CD14-positive monocyte (primary cell): Measurements from ENCODE around the gene FBXO24. TPM values are rescaled to one million over a fixed set of nuclear protein-coding genes. Genes with fewer than 3 reads are reported as not detected.

Experiments
- DNase-seq, 3 donors: peaks; one replicate each; pipeline ENCODE4 v3.0.0-alpha.2; 2011 to 2022
- H2AFZ ChIP-seq: 2 replicates; pipeline ENCODE4 v1.6.0; 2012; ENCODE audit warnings: mild to moderate bottlenecking, low read depth, low read length, inconsistent platforms; ENCODE audit not compliant: insufficient read depth, poor library complexity, severe bottlenecking
- H3K27ac ChIP-seq, 2 donors: 1 replicate in 1 of 2; 2 replicates in 1 of 2; pipeline ENCODE4 v1.5.1; 2012 to 2013; ENCODE audit warnings: low read length in 2 of 2, control low read depth in 1 of 2, inconsistent platforms in 1 of 2, low read depth in 1 of 2, mild to moderate bottlenecking in 1 of 2
- H3K27me3 ChIP-seq, 2 donors: one replicate each; pipeline versions ENCODE4 v1.6.0 to v1.6.1; 2011 to 2013; ENCODE audit warnings: low read length in 2 of 2; ENCODE audit not compliant: control insufficient read depth in 2 of 2, insufficient read depth in 2 of 2
- H3K36me3 ChIP-seq, 2 donors: replicated peaks in 1 of 2; 1 replicate in 1 of 2; 2 replicates in 1 of 2; pipeline versions ENCODE4 v1.5.1 to v1.6.1; 2012 to 2013; ENCODE audit warnings: low read length in 2 of 2, control low read depth in 1 of 2, inconsistent platforms in 1 of 2, mild to moderate bottlenecking in 1 of 2; ENCODE audit not compliant: insufficient read depth in 2 of 2, control insufficient read depth in 1 of 2
- H3K4me1 ChIP-seq, 2 donors: 1 replicate in 1 of 2; 2 replicates in 1 of 2; pipeline versions ENCODE4 v1.5.1 to v1.6.1; 2012 to 2013; ENCODE audit warnings: low read length in 2 of 2, control low read depth in 1 of 2, inconsistent platforms in 1 of 2, mild to moderate bottlenecking in 1 of 2, moderate library complexity in 1 of 2; ENCODE audit not compliant: insufficient read depth in 2 of 2, control insufficient read depth in 1 of 2
- H3K4me2 ChIP-seq: replicated peaks from 2 replicates; pipeline ENCODE3; 2012; ENCODE audit warnings: low read length, moderate library complexity, mild to moderate bottlenecking; ENCODE audit not compliant: poor library complexity, severe bottlenecking; ENCODE audit errors: extremely low read depth
- H3K4me3 ChIP-seq, 3 experiments: fragments of 200-600 bp in 1 of 3; sonication (generic) in 1 of 3; replicated peaks in 1 of 3; 1 replicate in 2 of 3; 2 replicates in 1 of 3; pipeline ENCODE4 v1.5.1; 2011 to 2013; ENCODE audit warnings: low read length in 3 of 3, mild to moderate bottlenecking in 3 of 3, control low read depth in 2 of 3, low read depth in 2 of 3, inconsistent platforms in 1 of 3, moderate library complexity in 1 of 3
- H3K79me2 ChIP-seq: 2 replicates; pipeline ENCODE4 v1.6.0; 2012; ENCODE audit warnings: mild to moderate bottlenecking, control low read depth, inconsistent platforms, low read length, moderate library complexity; ENCODE audit not compliant: insufficient read depth
- H3K9ac ChIP-seq: 2 replicates; pipeline ENCODE4 v1.6.0; 2017; ENCODE audit warnings: low read length, mild to moderate bottlenecking; ENCODE audit not compliant: insufficient read depth, poor library complexity, severe bottlenecking
- H3K9me3 ChIP-seq, 2 donors: replicated peaks in 1 of 2; 1 replicate in 1 of 2; 2 replicates in 1 of 2; pipeline versions ENCODE4 v1.5.1 to v1.6.1; 2012 to 2013; ENCODE audit warnings: low read length in 2 of 2, control low read depth in 1 of 2; ENCODE audit not compliant: control insufficient read depth in 1 of 2, insufficient read depth in 1 of 2
- H4K20me1 ChIP-seq: 2 replicates; pipeline ENCODE4 v1.6.0; 2012; ENCODE audit warnings: mild to moderate bottlenecking, low read length, control low read depth, moderate library complexity; ENCODE audit not compliant: insufficient read depth
- H3K27ac Mint-ChIP-seq, 7 donors: one replicate each; pipeline ENCODE4 v1.8.0; 2020; ENCODE audit warnings: mild to moderate bottlenecking in 7 of 7, mixed read lengths in 7 of 7, moderate library complexity in 6 of 7, inconsistent platforms in 2 of 7
- H3K27me3 Mint-ChIP-seq, 3 donors: one replicate each; pipeline ENCODE4 v1.8.0; 2021 to 2022; ENCODE audit warnings: low read depth in 3 of 3, mild to moderate bottlenecking in 3 of 3, mixed read lengths in 3 of 3, moderate library complexity in 3 of 3, inconsistent platforms in 1 of 3
- H3K36me3 Mint-ChIP-seq, 2 donors: one replicate each; pipeline ENCODE4 v1.8.0; 2020; ENCODE audit warnings: mixed read lengths in 2 of 2, inconsistent platforms in 1 of 2, mild to moderate bottlenecking in 1 of 2
- H3K4me1 Mint-ChIP-seq: one replicate; pipeline ENCODE4 v1.8.0; 2020; ENCODE audit warnings: mild to moderate bottlenecking, mixed read lengths
- H3K4me3 Mint-ChIP-seq, 2 donors: one replicate each; pipeline ENCODE4 v1.8.0; 2020; ENCODE audit warnings: mild to moderate bottlenecking in 2 of 2, mixed read lengths in 2 of 2, moderate library complexity in 1 of 2
- H3K9me3 Mint-ChIP-seq, 7 donors: one replicate each; pipeline ENCODE4 v1.8.0; 2020 to 2022; ENCODE audit warnings: mixed read lengths in 7 of 7, mild to moderate bottlenecking in 6 of 7, moderate library complexity in 6 of 7, inconsistent platforms in 2 of 7
- CTCF ChIP-seq: fragments of 200-600 bp; IDR thresholded peaks from one replicate; pipeline ENCODE4 v1.8.0; 2022; ENCODE audit warnings: antibody characterized with exemption, mild to moderate bottlenecking
- WGBS: methylation state at CpG from one replicate; pipeline ENCODE4 v1.1.5; 2013; ENCODE audit warnings: missing lambda C conversion rate; ENCODE audit not compliant: insufficient coverage; 5-methylcytosine and 5-hydroxymethylcytosine counted together
- intact Hi-C, 2 donors: fragments of 100-400 bp; cut with micrococcal nuclease; formaldehyde crosslinking; loops; one replicate each; pipeline versions ENCODE4 v1.15.0 to v1.15.1; 2023
- polyA plus RNA-seq, 3 donors: library from polyadenylated mRNA; depleted of rRNA in 1 of 3; unstranded in 2 of 3; stranded (reverse) in 1 of 3; fragments of 300-500 nt in 2 of 3; fragments of >200 nt in 1 of 3; fragmentation: Illumina TruSeq in 2 of 3; gene quantifications; 1 replicate in 2 of 3; 2 replicates in 1 of 3; pipeline ENCODE4 v1.2.3, GENCODE V29; 2012 to 2021

The FBXO24 gene
- polyA plus RNA-seq, 3 donors, result 0.42 to 1.2 (median 0.69) TPM

- peaks cover 0 to 3% (median 0%) of the 10 kb centered on the region in 7 donors for H3K9me3 Mint-ChIP-seq
- intact Hi-C loops, result no loop called here
- H3K79me2 ChIP-seq, result no peaks in the 10 kb centered on the region
These were observed 35.4 kb downstream of the FBXO24 start for GRCh38 chr7:100621554-100621953.

GRCh38 chr7:100623951-100624824 is 38.1 kb downstream of the FBXO24 start:
- TF ChIP-seq CTCF, result no peak
- Mint-ChIP-seq H3K36me3 (peaks cover 0 to 8% of the 10 kb centered on the region in 2 donors), H3K4me3 (no peak overlapping the region), H3K4me1 (peaks cover 11% of the 10 kb centered on the region), H3K9me3 (peaks cover 0 to 4% (median 0%) of the 10 kb centered on the region in 7 donors), H3K27ac (peak overlapping the region in 1 of 7 donors; percentile 38), H3K27me3 (peaks cover 4 to 24% (median 24%) of the 10 kb centered on the region in 3 donors)
- Histone ChIP-seq H2AFZ (no peak overlapping the region), H3K27ac (no peak overlapping the region), H4K20me1 (no peaks in the 10 kb centered on the region), H3K36me3 (no peaks in the 10 kb centered on the region), H3K27me3 (peaks cover 0 to 5% of the 10 kb centered on the region in 2 donors), H3K4me1 (peaks cover 8 to 11% of the 10 kb centered on the region in 2 donors), H3K79me2 (no peaks in the 10 kb centered on the region), H3K4me2 (no peak overlapping the region), H3K9me3 (no peaks in the 10 kb centered on the region), H3K4me3 (no peak overlapping the region), H3K9ac (no peak overlapping the region)
- 83% methylated on average over 4 of the region's 15 CpGs for WGBS
- DNase-seq, result no peak
- intact Hi-C loops, result no loop called here

More at GRCh38 chr7:100621554-100621953, 35.4 kb downstream of the FBXO24 start:
- Histone ChIP-seq H3K4me1 (peaks cover 3 to 6% of the 10 kb centered on the region in 2 donors), H3K27ac (no peak overlapping the region), H3K36me3 (no peaks in the 10 kb centered on the region), H3K4me3 (no peak overlapping the region), H3K27me3 (peaks cover 0 to 5% of the 10 kb centered on the region in 2 donors), H3K4me2 (no peak overlapping the region), H3K9me3 (no peaks in the 10 kb centered on the region), H2AFZ (no peak overlapping the region), H4K20me1 (no peaks in the 10 kb centered on the region), H3K9ac (no peak overlapping the region)
- Mint-ChIP-seq H3K27me3 (peaks cover 4 to 23% (median 15%) of the 10 kb centered on the region in 3 donors), H3K36me3 (peaks cover 2 to 8% of the 10 kb centered on the region in 2 donors), H3K4me3 (no peak overlapping the region), H3K4me1 (peaks cover 11% of the 10 kb centered on the region), H3K27ac (peak overlapping the region in 1 of 7 donors; percentile 11)
- no peak for DNase-seq
- no peak for TF ChIP-seq CTCF
- WGBS, result 96% methylated on average over 8 of the region's 8 CpGs
